GM08714 (cell line): ENCODE results near the gene PICALM.
"Not testable (repeated sequence)": the region's sequence is repeated elsewhere in the genome, so short reads cannot be mapped to it uniquely, and the experiment has no call there.

ENCODE experiments used
- H3K4me3 ChIP-seq: fragments of 200-500 bp; sonication (Bioruptor generic); 2 replicates; pipeline ENCODE4 v1.5.1; 2014; ENCODE audit warnings: mild to moderate bottlenecking, low read length, inconsistent platforms
- ZNF274 ChIP-seq: IDR thresholded peaks from 2 replicates; pipeline ENCODE4 v1.6.1; 2012; ENCODE audit warnings: mild to moderate bottlenecking, low read depth, low read length

The PICALM gene

DNA sequence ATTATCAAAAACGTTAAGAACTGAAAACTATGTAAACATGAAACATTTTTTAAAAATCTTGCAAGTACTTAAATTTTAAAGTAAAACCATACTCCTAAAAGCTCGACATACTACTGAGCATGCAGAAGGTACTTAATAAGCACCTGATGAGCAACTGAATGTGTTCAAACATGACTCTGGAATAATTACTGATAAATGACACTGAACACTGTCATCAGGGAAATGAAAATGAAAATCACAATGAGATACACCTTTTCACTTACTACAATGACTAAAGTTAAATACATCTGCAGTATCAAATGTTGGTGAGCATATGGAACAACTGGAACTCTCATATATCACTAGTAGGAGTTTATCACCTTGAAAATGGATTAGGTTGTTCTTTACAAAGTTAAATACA is 65.2 kb downstream of the PICALM start:
- TF ChIP-seq ZNF274 = no peak
- H3K4me3 ChIP-seq = no peak overlapping the region

GRCh38 chr11:86002431-86002830 is 66.5 kb downstream of the PICALM start:
- TF ChIP-seq ZNF274 = no peak
- H3K4me3 ChIP-seq = no peak overlapping the region

DNA sequence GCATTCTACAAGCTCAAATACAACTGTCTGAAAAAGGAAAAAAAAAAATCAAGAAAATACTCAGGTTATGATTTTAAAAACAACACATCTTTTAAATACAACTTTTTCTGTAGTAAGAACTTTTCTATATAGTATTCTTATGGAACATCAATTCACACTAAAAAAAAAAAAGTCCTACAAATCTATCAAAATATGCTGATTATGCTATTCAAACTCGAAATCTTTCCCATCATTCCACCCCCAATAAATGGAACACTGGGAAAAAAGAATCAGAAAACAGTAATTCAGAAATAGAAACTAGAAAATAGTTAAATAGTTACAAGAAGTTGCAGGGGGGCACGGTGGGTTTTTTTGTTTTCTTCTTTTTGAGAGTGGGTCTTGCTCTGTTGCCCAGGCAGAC is 77.4 kb downstream of the PICALM start:
- no peak for TF ChIP-seq ZNF274
- H3K4me3 ChIP-seq = no peak overlapping the region

GRCh38 chr11:85989746-85990145 is 79.1 kb downstream of the PICALM start:
- no peak overlapping the region for H3K4me3 ChIP-seq
- no peak for TF ChIP-seq ZNF274

DNA sequence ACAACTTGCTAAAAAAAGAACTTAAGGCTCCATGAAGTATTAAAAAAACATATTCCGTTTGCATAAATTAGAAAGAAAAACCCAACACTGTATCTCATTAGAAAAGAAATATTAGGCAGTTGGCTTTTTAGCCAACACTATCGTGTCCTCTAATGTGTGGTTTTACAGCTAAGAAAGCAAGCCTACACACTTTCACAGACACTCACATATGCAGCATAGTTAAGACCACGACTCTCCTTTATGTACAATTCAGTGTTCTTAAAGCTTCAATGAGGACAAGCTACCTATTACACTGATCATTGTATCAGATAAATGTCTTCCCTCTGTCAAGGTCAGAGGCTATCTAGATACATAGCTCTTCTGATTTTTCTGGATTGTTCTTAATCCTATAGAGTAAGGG is 80.1 kb downstream of the PICALM start:
- no peak for TF ChIP-seq ZNF274
- no peak overlapping the region for H3K4me3 ChIP-seq

GRCh38 chr11:85977751-85978160 is 91.1 kb downstream of the PICALM start:
- H3K4me3 ChIP-seq = no peak overlapping the region
- TF ChIP-seq ZNF274 = no peak

DNA sequence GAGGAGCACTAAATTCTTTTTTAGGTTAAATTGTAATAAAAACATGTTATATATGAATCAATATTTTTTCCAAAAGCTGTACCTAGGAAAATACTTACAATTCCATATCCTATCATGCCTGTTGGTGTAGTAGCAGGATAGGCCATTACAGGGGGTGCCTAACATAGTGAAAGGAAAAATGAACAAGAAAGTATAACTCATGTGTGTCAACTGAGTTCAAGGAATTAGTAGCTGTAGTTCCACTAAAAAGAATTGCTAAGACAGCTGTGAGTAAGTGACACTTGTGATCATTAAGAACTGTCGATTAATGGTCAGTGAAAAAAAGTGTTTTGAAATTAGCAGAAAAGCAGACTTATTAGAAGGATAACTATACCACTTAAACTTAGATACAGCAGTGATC is 92.4 kb downstream of the PICALM start:
- no peak overlapping the region for H3K4me3 ChIP-seq
- TF ChIP-seq ZNF274 = no peak

- no peak for TF ChIP-seq ZNF274
- no peak overlapping the region for H3K4me3 ChIP-seq
These were observed 94.8 kb downstream of the PICALM start for GRCh38 chr11:85974122-85974521.

DNA sequence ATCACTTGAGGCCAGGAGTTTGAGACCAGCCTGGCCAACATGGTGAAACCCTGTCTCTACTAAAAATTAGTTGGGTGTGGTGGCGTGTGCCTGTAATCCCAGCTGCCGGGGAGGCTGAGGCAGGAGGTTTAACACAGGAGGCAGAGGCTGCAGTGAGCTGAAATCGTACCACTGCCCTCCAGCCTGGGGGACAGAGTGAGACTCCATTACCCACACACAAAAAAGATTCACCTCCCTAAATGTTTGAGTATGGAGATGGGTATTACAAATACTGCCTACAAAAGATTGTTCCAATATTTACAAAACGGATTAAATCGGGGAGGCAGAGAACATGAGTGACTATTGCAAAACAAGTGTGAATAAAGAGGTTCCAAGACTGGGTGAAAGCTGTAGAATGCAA is 98.3 kb downstream of the PICALM start:
- TF ChIP-seq ZNF274 = no peak
- H3K4me3 ChIP-seq = no peak overlapping the region

DNA sequence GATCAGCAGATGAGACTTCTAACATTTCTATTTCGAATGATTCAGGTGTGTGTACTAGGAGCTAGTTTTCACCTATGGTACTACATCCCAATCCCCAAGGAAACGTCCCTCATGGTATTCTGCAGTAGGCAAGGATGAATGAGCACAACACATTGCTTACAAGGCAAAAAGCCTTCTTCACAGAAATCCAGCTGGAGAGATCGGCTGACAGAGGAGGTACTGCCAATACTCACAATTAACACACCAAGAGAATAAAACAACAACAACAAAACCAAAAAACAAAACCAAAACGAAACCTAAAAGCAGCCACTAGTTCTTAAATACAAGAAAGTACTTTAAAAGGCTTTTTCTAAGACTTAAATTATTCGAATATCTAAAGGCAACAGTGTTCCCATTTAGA is 101.4 kb downstream of the PICALM start:
- no peak for TF ChIP-seq ZNF274
- no peak overlapping the region for H3K4me3 ChIP-seq

- no peak for TF ChIP-seq ZNF274
- H3K4me3 ChIP-seq = no peak overlapping the region
These were observed 103.7 kb downstream of the PICALM start for GRCh38 chr11:85965202-85965601.

- H3K4me3 ChIP-seq = no peak overlapping the region
- TF ChIP-seq ZNF274 = no peak
These were observed 106.9 kb downstream of the PICALM start for GRCh38 chr11:85961930-85962363.

- H3K4me3 ChIP-seq = no peak overlapping the region
These were observed 107.8 kb downstream of the PICALM start for GRCh38 chr11:85961130-85961529.

DNA sequence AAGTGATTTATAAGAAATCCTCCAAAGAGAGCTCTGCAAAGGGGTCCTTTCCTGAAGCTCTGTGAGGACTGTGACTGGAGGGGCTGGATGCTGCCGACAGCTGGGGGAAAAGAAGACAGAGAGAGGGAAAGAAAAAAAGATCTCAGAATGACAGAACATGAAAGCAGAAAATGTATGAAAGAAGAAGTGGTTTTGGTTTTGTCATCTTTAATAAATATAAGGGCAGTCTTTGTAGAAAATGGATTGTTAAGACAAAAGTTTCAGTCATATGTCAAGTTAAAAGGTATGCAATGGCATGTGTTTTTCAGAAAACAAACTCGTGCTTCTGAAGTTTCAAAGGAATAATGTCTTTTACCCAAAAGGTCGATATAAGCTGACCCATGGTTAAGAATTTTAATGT is 108.2 kb downstream of the PICALM start:
- H3K4me3 ChIP-seq = no peak overlapping the region
- no peak for TF ChIP-seq ZNF274

More at GRCh38 chr11:85961130-85961529, 107.8 kb downstream of the PICALM start:
- TF ChIP-seq ZNF274 = no peak

DNA sequence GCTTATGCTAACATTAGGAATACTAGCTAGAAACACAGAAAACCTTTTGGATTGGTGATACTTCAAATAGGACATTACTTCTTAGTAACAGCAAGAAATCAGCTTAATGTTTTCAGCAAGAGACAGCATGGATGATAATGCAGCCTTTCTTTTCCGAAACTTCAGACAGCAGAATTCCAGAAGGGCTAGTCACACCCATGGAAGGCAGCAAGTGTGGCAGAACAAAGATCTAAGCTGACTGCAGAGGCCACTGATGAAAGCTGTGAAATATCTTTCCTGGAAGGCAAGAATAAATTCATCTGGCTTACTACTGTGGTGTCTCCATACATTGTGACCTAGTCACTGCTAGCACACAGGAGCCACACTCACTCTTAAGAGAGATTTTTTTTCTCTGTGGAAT is 113.4 kb downstream of the PICALM start:
- no peak for TF ChIP-seq ZNF274

GRCh38 chr11:85953491-85954143 is 115.3 kb downstream of the PICALM start:
- no peak for TF ChIP-seq ZNF274
- H3K4me3 ChIP-seq = no peak overlapping the region

More for the DNA sequence above, 113.4 kb downstream of the PICALM start:
- no peak overlapping the region for H3K4me3 ChIP-seq

GRCh38 chr11:85952108-85952485 is 116.8 kb downstream of the PICALM start:
- not testable (repeated sequence) for H3K4me3 ChIP-seq
